HG02840 (cell line): ENCODE data around the gene TSEN54.

ENCODE experiments used
- ATAC-seq: cut with Tn5 transposase; IDR thresholded peaks from one replicate; pipeline ENCODE4 v1.9.1; 2021; ENCODE audit warnings: mild to moderate bottlenecking, moderate library complexity, moderate number of reproducible peaks; ENCODE audit not compliant: unreplicated experiment, low FRiP score

Gene TSEN54

DNA sequence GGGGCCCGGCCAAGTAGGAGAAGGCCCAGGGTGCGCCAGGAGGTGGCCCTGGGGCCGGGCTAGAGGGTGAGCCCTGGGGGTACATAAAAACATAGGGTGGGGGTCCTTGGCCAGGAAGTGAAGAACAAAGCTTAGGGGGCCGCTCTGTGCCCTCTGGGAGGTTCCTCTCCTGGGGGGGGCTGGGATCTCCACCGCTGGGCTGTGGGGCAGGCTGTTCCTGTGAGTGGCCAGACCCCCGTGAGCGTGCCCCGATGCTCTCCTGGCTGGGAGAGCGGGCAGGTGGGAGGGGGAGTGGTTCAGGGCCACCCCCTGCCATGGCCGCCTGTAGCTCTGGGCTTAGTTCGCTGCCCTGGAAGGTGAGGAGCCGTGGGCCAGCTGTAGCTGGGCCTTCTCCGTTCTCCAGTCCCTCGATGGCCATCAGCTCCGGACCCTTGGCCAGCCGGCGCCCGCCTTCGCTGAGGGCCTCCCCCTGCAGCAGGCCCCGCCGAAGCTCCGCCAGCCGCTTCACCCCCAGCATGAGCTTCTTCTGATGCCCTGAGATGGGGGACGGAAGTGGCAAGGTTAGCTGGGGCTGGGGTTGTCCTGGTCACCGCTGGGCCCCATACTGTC is 13.5 kb upstream of the TSEN54 start:
- no peak for ATAC-seq

DNA sequence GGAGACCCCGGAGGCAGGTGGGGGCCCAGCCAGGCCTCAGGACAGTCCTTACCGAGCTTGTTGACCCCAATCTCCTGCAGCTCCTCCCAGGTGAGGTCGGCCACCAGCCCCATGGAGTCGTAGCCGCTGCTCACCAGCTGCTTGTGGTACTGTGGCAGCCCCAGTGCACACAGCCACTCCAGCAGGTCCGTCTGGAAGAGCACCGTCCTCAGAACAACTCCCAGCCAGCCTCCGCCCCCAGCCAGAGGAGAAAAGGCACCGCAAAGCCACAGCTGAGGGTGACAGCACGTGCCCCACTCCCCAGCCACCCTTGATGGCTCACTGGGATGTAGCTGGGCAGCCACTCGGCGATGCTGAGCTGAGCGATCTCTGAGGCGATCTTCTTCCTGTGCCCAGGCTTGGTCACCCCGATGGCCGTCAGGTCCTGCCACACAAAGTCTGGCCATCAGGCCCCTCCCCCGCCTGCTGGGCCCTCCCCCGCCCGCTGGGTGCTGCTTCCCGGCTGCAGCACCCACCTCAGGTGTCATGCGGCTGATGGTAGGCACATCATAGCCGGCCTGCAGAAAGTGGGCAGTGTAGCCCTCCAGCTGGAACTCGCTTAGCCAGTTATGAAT is 12.9 kb upstream of the TSEN54 start:
- no peak for ATAC-seq

DNA sequence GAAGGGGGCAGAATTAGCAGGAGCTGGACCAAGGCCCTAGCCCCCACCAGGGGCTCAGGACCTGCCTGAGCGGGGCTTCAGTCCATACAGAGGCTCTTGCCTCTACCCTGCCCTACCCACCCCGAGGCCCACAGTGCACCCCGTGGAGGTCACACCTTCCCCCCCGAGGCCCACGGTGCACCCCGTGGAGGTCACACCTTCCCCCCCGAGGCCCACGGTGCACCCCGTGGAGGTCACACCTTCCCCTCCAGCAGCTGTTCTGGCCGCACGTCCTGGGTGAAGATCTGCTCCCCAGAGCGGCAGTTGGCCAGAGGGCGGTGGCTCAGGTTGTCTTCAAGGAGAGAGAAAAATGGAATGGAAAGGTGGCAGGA is 12.4 kb upstream of the TSEN54 start:
- no peak for ATAC-seq

DNA sequence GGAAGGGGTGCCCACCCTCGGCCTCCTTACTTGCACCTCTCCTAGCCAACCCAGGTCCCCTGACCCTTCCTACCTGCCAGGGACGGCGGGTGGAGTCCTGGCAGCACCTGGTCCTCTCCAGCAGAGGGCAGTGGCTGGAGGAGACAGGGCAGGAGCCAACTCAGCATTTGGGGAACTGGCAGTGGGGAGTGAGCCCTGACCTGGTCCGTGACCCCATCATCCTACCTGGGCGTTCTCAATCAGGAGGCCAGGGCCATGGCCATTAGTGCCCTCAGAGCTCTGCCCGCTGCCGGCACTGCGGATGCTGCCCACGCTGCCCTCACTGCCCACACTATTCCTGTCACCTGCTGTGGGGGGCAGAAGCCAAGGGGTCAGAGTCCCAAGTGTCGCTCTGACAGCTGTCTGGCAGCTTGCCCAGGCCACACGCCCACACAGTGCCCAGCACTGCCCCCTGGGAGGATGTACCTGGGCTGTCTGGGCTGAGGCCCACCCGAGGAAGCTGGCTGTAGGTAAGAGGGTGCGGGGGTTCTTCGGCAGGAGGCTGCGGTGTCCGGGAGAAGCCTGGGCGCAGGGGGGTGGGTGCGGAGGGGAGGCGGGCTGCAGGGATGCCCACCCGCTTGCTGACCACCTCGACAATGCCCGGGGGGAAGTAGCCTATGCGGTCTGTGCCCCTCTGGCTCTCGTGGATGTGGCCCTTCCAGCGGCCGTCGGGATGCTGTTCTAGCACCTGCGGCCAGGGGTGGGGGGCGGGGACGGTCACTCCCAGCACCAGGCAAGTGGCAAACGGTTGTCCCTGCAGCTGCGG is 11.8 kb upstream of the TSEN54 start:
- no peak for ATAC-seq

DNA sequence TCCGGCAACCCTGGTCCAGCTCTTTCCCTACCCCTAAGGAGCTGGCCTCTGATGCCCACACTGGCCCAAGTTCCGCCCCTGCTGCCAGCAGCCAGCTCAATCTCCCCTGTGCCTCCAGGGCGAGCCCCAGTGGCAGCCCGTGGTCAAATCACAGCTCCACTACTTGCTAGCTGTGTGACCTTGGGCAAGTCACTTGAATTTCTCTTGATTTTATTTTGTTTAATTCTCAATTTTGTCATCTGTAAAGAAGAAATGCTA is 11.2 kb upstream of the TSEN54 start:
- no peak for ATAC-seq

DNA sequence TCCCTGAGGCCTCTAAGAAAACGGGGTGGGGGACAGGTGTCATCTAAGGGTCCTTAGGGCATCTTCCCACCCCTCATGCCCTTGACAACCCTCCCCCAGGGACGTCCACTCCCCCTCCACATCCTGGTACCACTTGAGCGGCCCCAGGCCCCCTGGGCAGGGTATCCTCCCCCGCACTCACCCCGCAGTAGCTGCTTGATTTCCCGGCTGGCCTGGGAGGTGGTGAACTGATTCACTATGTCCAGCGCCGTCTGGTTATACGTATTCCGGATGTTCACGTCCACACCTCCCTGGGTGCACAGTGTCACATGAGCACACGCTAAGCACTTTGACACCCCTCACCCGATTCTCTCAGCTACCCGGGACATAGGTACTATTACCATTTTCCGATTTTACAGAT is 10.7 kb upstream of the TSEN54 start:
- no peak for ATAC-seq

DNA sequence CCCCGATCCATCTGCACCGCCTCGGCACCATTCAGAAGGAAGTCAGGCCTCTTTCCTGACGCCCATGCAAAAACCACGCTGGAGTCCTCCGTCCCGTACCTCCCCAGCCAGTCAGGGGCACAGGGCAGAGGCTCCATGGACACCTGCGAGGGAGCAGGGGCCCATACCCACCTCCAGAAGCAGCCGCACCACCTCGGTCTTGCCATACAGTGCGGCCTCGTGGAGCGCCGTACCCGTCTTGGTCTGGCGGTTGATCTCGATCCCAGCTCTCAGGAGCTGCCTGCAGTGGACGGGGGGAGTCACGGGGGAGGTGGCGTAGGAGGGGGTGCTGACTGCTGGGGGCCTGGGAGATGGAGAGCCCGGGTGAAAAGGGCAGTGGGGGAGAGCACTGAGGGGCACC is 10.2 kb upstream of the TSEN54 start:
- ATAC-seq, result no peak

DNA sequence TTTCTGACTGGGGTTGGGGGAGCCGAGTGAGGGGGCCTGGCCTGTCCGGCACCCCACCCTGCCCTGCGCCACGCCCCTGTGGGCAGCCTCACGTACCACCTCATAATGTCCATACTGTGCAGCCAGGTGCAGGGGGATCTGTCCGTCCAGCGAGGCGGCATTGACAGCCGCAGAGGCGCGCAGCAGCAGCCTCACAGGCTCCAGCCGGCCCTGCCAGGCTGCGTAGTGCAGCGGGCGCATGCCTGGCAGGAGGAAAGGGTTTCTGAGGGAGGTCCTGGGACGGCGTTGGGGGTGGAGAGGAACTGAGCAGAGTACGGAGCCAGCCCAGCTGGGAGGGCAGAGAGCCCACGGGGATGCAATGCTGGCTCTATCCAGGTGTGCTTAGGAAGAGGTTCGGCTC is 9.4 kb upstream of the TSEN54 start:
- ATAC-seq, result no peak

DNA sequence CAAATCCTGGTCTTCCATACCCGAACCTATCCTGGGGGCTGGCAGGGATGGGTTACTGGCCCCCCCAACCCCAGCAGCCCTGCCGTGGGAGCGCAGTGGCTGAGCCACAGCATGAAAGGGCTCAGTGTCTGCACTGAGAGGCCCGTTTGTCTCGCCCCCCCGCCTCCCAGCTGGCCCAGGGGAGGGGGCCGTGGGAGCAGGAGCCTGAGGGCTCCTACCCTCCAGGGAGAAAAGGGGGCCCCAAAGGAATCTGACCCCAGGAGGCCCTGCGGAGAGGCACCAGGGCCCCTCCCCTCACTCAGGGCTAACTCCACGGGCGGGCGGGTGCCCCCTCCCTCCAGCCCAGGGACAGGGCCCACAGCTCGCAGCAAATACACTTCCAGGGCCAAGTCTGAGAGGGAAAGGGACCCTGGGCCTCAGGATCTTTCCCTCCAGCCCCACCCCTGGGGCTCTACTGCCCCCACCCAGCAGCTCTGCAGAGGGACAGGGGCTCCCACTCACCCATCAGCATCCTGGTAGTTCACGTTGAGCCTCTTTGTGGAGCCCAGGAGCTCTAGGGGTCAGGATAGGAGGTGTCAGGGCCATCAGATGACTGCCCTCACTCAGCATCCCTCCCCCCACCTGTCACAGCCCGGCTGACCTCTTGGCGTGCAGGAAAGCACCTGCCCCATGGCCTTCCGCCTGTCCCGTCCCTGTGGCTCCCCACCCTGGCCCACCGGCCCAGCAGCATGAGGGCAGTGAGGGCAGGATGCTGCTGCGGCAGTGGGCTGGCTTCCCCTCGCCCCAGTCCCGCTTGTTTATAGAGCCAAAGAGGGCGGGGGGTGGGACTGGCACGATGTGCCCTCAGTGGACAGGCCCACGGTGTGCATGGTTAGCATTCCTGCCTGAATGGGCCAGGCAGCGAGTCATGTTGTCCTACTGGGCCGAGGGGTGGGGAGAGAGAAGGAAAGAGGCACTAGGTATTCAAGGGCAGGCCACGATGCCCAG is 8.3 kb upstream of the TSEN54 start:
- no peak for ATAC-seq

DNA sequence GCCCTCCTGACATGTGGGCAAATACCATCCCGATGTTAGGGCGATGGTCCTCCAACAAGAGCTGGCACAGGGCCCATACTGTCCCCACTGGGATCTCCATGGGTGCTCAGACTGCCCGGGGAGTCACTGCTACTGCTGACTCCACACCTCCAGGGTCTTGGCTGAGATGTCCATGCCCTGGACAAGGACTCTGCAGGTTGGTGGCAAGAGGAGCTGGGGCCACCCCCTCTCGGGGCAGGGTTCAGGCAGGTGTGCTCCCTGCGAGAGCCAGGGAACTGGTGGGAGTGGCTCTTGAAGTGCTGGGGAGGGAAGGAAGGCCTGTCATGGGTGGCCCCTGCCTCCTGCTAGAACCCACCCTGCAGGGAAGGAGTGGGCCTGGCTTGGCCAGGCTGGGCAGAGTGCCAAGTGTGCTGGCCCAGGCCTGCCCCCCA is 7.4 kb upstream of the TSEN54 start:
- no peak for ATAC-seq

DNA sequence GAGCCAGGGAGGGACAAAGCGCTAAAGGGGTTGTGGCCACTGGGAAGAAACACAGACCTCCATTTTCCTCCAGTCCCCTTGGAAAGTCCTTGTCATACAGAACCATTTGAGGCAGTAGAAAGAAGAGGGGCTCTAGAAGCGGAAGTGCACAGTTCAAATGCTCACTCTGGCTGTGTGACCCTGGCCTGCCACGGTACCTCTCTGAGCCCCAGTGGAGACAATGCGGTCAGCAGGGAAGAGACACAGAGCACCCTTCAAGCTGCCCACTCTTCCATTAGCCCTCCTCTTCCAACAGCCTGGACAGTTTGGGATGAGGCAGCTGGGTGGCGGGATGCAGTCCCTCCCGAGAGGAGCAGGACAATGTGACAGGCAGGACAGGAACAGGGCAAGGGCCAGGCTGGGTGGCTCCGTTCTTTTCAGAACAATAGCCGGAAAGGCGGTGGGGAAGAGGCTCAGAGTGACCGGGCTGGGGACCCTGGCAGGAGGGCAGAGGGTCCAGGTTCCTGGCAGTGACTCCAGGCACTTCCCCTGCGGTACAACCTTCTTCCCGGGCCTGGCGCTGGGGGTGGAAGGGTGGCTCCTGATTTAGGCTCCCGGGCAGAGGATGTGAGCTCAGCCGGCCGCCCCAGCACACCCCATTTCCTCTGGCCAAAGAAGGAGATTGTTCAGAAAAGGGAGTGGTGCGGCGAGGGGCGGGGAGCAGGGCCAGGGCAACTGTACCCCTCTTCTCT is 6.6 kb upstream of the TSEN54 start:
- ATAC-seq, result no peak

DNA sequence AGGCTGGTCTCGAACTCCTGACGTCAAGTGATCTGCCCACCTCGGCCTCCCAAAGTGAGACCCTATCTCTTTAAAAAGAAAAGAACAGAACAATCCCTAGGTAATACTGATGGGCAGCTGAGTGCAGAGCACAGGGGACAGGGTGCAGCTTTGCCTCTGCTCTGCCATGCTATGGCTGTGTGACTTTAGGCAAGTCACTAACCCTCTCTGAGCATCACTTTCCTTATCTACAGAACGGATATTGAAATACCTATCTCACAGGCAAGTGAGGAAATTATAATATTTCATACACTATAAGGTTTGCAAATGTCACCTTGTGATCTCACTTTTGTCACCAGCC is 5.1 kb upstream of the TSEN54 start:
- ATAC-seq, result no peak

DNA sequence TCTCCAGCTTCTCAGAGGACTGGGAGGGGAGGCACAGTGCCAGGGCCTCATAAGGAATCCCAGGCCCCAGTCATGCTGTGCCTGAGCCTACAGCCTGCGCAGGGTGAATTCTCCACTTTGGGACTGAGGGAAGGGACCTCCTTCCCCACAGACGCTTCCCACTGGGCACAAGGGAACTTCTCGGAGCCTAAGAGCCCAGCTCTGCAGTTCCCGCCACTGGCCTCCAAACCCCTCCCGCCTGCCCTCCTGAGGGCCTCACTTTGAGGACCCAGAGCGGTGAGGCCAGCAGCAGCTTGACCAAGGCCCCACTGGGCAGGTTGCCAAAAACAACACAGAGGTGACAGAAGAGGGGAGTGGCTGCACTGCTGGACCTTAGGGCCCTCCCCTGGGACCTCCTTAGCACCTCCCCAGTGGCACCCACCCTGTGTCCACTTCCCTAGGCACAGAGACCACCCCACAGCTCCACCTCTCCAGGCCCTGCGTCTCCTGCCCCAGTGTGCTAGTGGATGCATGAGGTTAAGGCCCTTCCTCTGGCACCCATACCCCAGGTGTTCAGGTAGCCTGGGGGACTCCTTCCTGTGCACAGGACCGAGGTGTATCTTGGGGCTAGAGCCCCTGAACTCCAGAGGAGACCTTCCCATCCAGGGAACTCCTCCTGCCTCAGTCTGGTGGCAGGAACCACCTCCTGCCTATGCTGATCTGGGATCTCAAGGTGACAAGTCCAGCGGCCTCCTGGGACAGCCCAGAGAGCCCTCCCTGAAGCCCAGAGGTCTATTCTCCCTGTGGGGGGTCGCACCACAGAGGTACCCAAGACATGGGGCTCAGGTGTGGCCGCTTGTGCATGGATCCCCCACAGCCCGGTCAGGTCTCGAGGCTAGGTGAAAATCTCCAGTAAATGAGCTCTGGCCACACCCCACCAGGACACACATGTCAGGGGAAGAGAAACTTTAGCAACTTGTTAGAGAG is 4.4 kb upstream of the TSEN54 start:
- no peak for ATAC-seq

DNA sequence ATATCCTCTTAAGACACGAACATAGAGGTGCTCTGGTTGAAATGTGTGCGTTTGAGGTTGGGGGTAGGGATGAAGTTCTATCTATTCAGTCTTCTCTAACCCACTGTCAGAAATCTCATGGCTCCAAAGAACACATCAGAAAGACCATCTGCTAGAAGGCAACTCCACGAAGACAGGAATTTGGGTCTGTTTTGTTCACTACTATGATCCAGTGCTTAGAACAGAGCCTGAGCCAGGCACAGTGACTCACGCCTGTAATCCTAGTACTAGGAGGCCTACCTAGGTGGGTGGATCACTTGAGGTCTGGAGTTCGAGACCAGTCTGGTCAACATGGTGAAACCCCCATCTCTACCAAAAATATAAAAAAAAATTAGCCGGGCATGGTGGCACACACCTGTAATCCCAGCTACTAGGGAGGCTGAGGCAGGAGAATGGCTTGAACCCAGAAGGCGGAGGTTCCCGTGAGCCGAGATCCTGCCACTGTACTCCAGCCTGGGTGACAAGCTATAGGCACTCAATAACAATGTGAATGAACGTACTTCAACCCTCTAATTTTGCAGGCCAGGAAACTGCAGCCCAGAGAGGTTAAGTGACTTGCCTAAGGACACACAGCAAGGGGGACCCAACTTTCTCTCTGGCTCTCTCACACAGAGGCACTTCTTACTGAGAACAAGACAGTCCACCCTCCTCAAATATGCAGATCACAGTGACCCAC is 3.2 kb upstream of the TSEN54 start:
- no peak for ATAC-seq

DNA sequence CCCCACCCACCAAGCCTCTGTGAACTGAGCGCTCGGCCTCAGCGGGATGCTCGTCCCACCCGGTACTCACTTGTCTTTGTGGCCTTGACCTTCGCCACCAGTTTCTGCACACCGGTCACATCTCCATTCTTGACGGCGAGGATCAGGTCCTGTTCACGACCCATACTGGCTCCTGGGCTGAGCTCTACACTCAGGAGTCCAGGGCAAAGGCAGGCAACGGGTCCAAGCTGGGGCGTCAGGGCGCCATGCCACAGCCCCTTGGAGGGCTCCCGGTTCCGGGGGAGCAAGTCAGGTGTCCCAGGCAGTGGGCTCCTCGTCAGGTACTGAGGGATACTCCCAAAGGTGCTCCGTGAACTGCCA is 2.7 kb upstream of the TSEN54 start:
- no peak for ATAC-seq

DNA sequence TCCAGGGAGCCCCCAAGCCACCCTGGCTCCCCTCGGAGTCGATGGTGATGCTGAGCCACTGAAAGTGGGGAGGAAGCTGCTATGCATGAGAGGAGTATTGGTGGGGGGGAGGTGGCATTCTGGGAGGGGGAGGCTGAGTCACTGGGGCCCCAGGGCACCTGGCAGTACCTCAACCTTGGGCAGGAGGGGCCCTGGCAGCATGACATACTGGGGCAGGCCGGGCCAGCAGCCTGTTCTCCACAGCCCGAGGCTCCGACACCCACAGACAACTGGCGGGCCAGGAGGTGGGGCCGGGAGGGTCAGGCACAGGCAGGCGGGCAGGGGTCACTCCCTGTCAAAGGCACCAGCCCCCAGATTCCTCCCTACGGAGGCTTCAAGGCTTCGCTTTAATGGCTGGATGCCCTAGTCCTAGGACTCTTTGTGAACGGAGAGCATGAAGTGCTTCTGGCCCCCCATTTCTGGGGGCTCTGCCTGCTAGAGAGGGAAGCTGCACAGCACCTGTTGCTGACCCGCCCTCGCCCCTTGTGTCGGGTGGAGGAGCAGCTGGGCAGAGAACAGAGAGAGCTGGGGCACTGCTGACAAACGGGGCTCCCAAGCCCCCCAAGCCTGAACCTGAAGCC is 1.9 kb upstream of the TSEN54 start:
- no peak for ATAC-seq

DNA sequence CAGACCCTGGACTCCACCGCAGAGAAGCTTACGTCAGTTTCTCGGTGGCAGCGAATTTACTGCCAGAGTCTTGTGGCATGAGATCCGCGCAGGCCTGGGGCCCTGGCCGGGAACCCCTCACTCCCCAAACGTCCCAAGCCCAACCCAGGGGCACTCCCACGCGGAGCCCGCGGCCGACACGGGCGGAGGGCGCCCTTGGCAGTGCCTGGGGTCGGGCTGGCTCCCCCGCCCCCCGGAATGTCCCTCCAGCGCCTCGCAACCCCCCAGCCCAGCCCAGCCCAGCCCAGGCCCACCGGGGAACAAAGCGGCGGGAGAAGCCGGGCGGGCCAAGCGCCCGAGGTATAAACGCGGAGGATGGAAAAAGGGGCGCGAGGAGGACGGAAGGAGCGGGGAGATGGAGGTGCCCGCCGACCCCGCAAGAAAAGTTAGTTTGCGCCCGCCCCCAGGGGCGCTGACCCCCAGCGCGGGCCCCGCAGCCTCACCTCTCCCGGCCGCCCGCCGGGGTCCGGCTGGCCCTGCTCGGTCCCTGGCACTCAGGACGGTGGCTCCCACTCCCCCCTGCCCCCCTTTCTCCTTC is 1.3 kb upstream of the TSEN54 start:
- ATAC-seq, result no peak
